HepG2 (cell line): ENCODE data around the gene TJAP1. TPM values are rescaled to one million over a fixed set of nuclear protein-coding genes. Genes with fewer than 3 reads are reported as not detected.
A peak's percentile ranks its signal among the peaks of the same experiment; 100 is the strongest.

Experiments used
- GABPB1 ChIP-seq: IDR thresholded peaks from 2 replicates; pipeline ENCODE4 v1.6.1; 2016; ENCODE audit warnings: mild to moderate bottlenecking, missing genetic modification reagents, moderate library complexity, missing compliant biosample characterization
- HNF4A ChIP-seq: sonication (generic); formaldehyde crosslinking; IDR thresholded peaks from 2 replicates; pipeline ENCODE4 v1.4.0; 2020; ENCODE audit warnings: missing genetic modification reagents
- LRRFIP1 ChIP-seq: sonication (generic); formaldehyde crosslinking; conservative IDR thresholded peaks from 2 replicates; pipeline ENCODE4 v1.4.0; 2020; ENCODE audit warnings: missing genetic modification reagents
- MED13 ChIP-seq: sonication (generic); formaldehyde crosslinking; IDR thresholded peaks from 2 replicates; pipeline ENCODE4 v1.5.0; 2020; ENCODE audit warnings: missing genetic modification reagents
- MYNN ChIP-seq: sonication (generic); formaldehyde crosslinking; IDR thresholded peaks from 2 replicates; pipeline ENCODE4 v1.4.0; 2020; ENCODE audit warnings: mild to moderate bottlenecking, low read depth, missing genetic modification reagents
- NRL ChIP-seq: sonication (generic); formaldehyde crosslinking; IDR thresholded peaks from 2 replicates; pipeline ENCODE4 v1.5.0; 2020; ENCODE audit warnings: missing genetic modification reagents, mild to moderate bottlenecking, moderate library complexity, borderline replicate concordance
- SKI ChIP-seq: fragments of 450-650 bp; IDR thresholded peaks from one replicate; pipeline ENCODE4 v1.6.1; 2018; ENCODE audit warnings: mild to moderate bottlenecking; ENCODE audit not compliant: partially characterized antibody
- SNAI1 ChIP-seq: sonication (generic); formaldehyde crosslinking; IDR thresholded peaks from 2 replicates; pipeline ENCODE4 v1.5.0; 2020; ENCODE audit warnings: mild to moderate bottlenecking, missing genetic modification reagents, borderline replicate concordance
- SOX13 ChIP-seq, 3 experiments: fragments of 450-650 bp in 1 of 3; sonication (generic) in 1 of 3; formaldehyde crosslinking in 1 of 3; IDR thresholded peaks in 2 of 3; conservative IDR thresholded peaks in 1 of 3; 2 replicates each; pipeline versions ENCODE4 v1.5.0 to v1.6.1; 2016 to 2020; ENCODE audit warnings: antibody characterized with exemption in 1 of 3, mild to moderate bottlenecking in 1 of 3, missing compliant biosample characterization in 1 of 3, missing genetic modification reagents in 1 of 3, moderate library complexity in 1 of 3
- SOX5 ChIP-seq: IDR thresholded peaks from 2 replicates; pipeline ENCODE4 v1.6.1; 2016; ENCODE audit warnings: borderline replicate concordance
- TRAFD1 ChIP-seq: sonication (generic); formaldehyde crosslinking; IDR thresholded peaks from 2 replicates; pipeline ENCODE4 v1.5.1; 2020; ENCODE audit warnings: missing genetic modification reagents, mild to moderate bottlenecking, borderline replicate concordance
- ZFP36 ChIP-seq: fragments of 150-350 bp; IDR thresholded peaks from 2 replicates; pipeline ENCODE4 v1.6.1; 2018; ENCODE audit warnings: borderline replicate concordance, low read length, low read depth; ENCODE audit not compliant: partially characterized antibody
- ZNF180 ChIP-seq: sonication (generic); formaldehyde crosslinking; IDR thresholded peaks from 2 replicates; pipeline ENCODE4 v1.4.0; 2020; ENCODE audit warnings: low read depth, missing genetic modification reagents, borderline replicate concordance
- ZNF407 ChIP-seq: sonication (generic); formaldehyde crosslinking; IDR thresholded peaks from one replicate; pipeline ENCODE4 v1.5.1; 2020; ENCODE audit warnings: mild to moderate bottlenecking, missing genetic modification reagents; ENCODE audit errors: not compliant biosample characterization
- ZNF446 ChIP-seq: sonication (generic); formaldehyde crosslinking; IDR thresholded peaks from 2 replicates; pipeline ENCODE4 v1.5.0; 2020; ENCODE audit warnings: mild to moderate bottlenecking, missing genetic modification reagents
- ZNF772 ChIP-seq: sonication (generic); formaldehyde crosslinking; IDR thresholded peaks from 2 replicates; pipeline ENCODE4 v1.5.0; 2020; ENCODE audit warnings: mild to moderate bottlenecking, missing genetic modification reagents
- polyA plus RNA-seq, 8 experiments: library from polyadenylated mRNA; depleted of rRNA in 3 of 8; stranded (reverse) in 7 of 8; unstranded in 1 of 8; fragments of >200 nt; fragmentation: Illumina TruSeq in 4 of 8; extraction: Trizol in 4 of 8; gene quantifications; 2 replicates each; pipeline versions ENCODE4 v1.2.1 to v1.2.3, GENCODE V29; 2011 to 2016; ENCODE audit warnings: low read depth in 4 of 8, missing spikeins in 1 of 8, mixed read lengths in 1 of 8; ENCODE audit not compliant: insufficient read depth in 1 of 8
- total RNA-seq, 5 experiments: library from RNA; depleted of rRNA; stranded (reverse); fragments of >200 nt; fragmentation: Illumina TruSeq; extraction: Trizol; gene quantifications; 2 replicates each; pipeline ENCODE4 v1.2.3, GENCODE V29; 2016; ENCODE audit warnings: low read depth in 1 of 5

TJAP1 gene
- total and polyA plus RNA-seq, 2 of the 13 experiments (the other 11 are each of a cell fraction or from before 2014, with no cell fraction given) = 15.7 to 41.6 TPM

GRCh38 chr6:43506667-43507471 is 29.5 kb downstream of the TJAP1 start (continued):
- TF ChIP-seq NRL (CRISPR knock-in tag) (0 out of 2 replicates have a peak, but pooled peaks have one; percentile 38), SOX13 (IDR thresholded peaks at IDR 0.05) (no peak), SOX13 (CRISPR knock-in tag; conservative IDR thresholded peaks at IDR 0.05 in 1 of 2, IDR thresholded peaks at IDR 0.05 in 1 of 2) (no peak), ZNF407 (no peak), ZNF446 (CRISPR knock-in tag) (no peak), SNAI1 (CRISPR knock-in tag) (no peak), ZNF772 (CRISPR knock-in tag) (no peak), GABPB1 (no peak; the same call in 1 of the 2 replicates), MED13 (no peak), MYNN (CRISPR knock-in tag) (peak; percentile 22; the same call in 1 of the 2 replicates), ZNF180 (CRISPR knock-in tag) (no peak), ZFP36 (no peak), SKI (peak; percentile 65), TRAFD1 (CRISPR knock-in tag) (no peak), SOX5 (CRISPR knock-in tag) (no peak), LRRFIP1 (CRISPR knock-in tag) (no peak), HNF4A (CRISPR knock-in tag) (no peak)
